ENCODE results near the gene CFAP58.

Gene CFAP58

GRCh38 chr10:104480797-104481196 is 127.2 kb downstream of the CFAP58 start:
- DNase-seq (ENCODE audit: low read depth in 1 of 2, low spot score in 1 of 2) = no peak

- DNase-seq (ENCODE audit: low read depth in 1 of 2, low spot score in 1 of 2) = no peak
These were observed 129.9 kb downstream of the CFAP58 start for GRCh38 chr10:104483582-104483981.

DNA sequence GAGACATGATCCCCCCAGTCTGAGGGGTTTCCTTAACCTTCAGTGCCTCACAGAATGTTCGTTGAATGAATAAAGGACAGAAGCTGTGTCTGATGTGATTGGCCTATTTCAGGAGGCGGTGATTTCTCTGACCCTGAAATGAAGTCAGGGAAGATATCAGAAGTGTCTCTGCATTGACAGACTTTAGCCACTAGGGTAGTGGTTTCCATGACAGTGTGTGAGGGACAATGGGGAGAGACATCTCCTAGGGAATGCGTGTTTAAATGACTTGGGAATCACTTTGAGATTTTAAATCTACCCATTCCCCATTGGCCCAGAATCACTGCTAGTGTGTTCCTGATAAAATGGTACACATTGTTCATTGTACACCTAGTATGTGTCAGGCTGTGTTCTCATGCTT is 132.0 kb downstream of the CFAP58 start:
- no peak for DNase-seq (ENCODE audit: low read depth in 1 of 2, low spot score in 1 of 2)

DNA sequence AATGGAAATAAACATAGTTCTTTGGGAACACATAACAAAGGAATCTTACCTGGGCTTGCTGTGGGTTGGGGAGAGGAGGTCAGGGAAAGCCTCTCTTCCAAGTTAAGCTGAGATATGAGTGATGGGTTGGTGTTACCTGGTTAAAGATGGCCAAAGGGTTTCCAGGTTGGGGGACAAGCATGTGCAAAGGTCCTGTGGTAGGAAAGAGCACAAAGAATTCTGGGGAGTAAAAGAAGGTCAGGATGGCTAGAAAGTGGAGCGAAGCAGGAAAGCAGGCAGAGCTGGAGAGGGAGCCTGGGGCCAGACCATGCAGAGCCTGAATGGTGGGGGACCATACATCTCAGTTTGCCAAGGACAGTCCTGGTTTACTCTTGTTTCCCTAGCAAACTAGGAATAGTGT is 133.2 kb downstream of the CFAP58 start:
- no peak for DNase-seq (ENCODE audit: low read depth in 1 of 2, low spot score in 1 of 2)

DNA sequence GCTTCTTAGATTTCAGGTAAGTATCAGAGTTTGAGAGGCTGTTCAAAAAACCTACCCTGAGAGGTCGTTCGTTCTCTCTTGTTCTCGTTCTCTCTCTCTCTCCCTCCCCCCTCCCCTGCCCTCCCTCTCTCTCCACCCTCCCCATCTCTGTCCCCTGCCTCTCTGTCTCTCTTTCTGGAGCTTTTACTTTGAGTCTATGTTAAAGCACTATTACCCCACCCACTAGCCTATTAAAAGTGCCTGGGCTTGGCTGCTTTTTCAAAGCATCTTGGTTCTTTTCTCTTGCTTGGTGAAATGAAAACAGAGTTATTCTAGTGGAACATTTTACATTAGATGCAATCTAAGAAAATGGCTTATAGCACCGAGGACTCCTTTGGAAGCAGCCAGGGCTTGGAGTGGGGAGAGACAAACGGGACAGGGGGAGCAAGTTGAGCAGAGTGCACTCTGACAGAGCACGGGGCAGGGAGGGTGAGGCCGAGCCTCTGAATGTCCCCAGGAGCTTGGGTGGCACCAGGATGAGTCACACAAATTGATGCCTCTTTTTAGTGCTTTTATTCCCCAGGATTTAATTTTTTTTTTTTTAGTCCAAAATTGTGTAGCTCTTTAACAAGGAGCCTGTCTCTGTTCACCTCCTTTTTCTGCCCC is 134.3 kb downstream of the CFAP58 start:
- DNase-seq (ENCODE audit: low read depth in 1 of 2, low spot score in 1 of 2) = no peak

GRCh38 chr10:104488439-104488832 is 134.8 kb downstream of the CFAP58 start:
- no peak for DNase-seq (ENCODE audit: low read depth in 1 of 2, low spot score in 1 of 2)

GRCh38 chr10:104492329-104492940 is 138.8 kb downstream of the CFAP58 start:
- no peak for DNase-seq (ENCODE audit: low read depth in 1 of 2, low spot score in 1 of 2)

DNA sequence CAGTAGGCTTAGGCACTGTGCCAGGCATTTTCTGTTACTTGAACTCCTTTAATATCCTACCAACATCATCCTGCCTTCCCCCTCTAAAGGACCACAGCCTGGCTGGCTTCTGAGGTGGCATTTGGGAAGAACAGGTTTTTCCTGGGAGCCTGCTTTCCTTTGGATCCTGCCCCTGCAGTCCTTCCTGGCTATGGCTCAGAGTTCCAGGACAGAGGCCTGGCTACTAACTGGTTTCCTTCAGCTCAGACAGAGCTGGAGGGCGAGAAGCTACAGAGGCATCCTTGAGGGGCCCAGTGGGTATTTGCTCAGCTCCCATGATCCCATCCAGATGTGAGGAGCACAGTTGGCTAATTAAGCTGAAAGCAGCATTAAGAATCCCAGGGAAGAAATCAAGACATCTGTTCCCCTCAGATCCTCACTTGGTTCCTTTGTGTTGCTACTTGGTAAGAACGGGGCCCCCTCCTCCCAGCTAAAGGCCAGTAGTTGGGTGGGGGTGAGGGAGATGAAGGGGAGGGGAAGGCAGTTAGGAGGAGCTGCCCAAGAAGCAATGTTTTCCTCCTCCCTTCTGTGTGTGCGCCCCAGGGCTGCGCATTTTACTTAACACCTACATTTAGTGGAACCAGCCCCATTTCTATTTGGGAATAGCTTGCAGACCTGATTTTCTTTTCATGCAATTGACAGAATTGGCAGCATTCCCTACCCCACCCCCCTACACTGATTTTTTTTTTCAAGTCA is 144.9 kb downstream of the CFAP58 start:
- DNase-seq (ENCODE audit: low read depth in 1 of 2, low spot score in 1 of 2) = no peak

GRCh38 chr10:104501449-104501848 is 147.8 kb downstream of the CFAP58 start:
- no peak for DNase-seq (ENCODE audit: low read depth in 1 of 2, low spot score in 1 of 2)

DNA sequence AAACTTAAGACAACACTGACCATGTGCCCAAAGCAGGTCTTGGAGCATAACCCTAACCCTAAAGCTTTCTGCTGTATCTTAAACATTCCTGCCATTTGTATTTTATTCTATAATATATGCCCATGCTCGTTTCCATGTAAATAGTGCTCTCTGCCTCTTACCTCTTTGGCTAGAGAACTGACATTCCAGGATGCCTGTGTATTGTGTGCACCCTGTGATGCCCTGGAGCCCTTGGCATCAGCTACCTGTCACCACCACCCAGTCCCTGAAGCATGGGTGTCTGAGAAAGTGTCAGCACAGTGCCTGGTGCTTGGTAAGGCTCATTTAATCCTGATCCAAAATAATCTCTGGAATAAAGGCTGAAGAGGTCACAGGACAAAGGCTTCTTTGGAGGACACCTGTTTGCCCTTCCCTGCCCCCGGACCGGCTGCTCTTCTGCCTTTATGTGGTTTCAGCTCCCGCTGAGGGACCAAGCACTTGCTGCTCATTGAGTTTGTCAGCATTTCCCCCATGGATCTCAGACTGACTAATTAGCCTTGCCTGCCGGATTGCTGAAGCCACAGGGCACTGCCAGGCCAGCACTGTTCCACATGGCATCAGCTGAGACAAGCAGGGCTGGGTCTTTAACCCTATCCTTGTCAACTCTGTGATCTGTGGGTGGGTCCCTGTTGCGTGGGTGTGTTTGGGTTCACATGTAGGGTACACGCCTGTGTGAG is 148.4 kb downstream of the CFAP58 start:
- no peak for DNase-seq (ENCODE audit: low read depth in 1 of 2, low spot score in 1 of 2)

GRCh38 chr10:104502907-104503306 is 149.3 kb downstream of the CFAP58 start:
- DNase-seq (ENCODE audit: low read depth in 1 of 2, low spot score in 1 of 2) = no peak

All from activated T-helper 1 cell treated with anti-CD3 and anti-CD28 coated beads, Interleukin-2, amount 50 U/mL, for 16 hours (primary cell).